Gastrocnemius medialis (tissue), 4 donors: ENCODE measurements around the gene SLC38A8. TPM values are rescaled to one million over a fixed set of nuclear protein-coding genes. Genes with fewer than 3 reads are reported as not detected.

Source experiments
- ATAC-seq, 2 donors: fragments of 150-250 bp; one replicate each; pipeline ENCODE4 v1.9.1; 2016
- DNase-seq, 2 donors: peaks; one replicate each; pipeline ENCODE4 v3.0.0-alpha.2; 2019
- H3K27ac ChIP-seq, 4 donors: fragments of 200-600 bp; sonication (generic); 1 replicate in 1 of 4; 2 replicates in 3 of 4; pipeline ENCODE4 v1.5.1; 2016 to 2018; ENCODE audit warnings: mild to moderate bottlenecking in 2 of 4, moderate library complexity in 1 of 4
- H3K27me3 ChIP-seq, 3 donors: fragments of 200-600 bp; sonication (generic) in 2 of 3; 1 replicate in 1 of 3; 2 replicates in 2 of 3; pipeline versions ENCODE4 v1.5.1 to v1.6.0; 2016 to 2019; ENCODE audit warnings: mild to moderate bottlenecking in 1 of 3, moderate library complexity in 1 of 3
- H3K36me3 ChIP-seq, 2 donors: fragments of 200-600 bp; sonication (generic) in 1 of 2; one replicate each; pipeline ENCODE4 v1.5.1; 2017 to 2018
- H3K4me1 ChIP-seq, 2 donors: fragments of 200-600 bp; sonication (generic) in 1 of 2; one replicate each; pipeline ENCODE4 v1.5.1; 2016 to 2017; ENCODE audit warnings: mild to moderate bottlenecking in 2 of 2
- H3K4me3 ChIP-seq, 4 donors: fragments of 200-600 bp; sonication (generic) in 3 of 4; 1 replicate in 1 of 4; 2 replicates in 3 of 4; pipeline ENCODE4 v1.5.1; 2016 to 2019; ENCODE audit warnings: mild to moderate bottlenecking in 2 of 4
- H3K9me3 ChIP-seq, 3 donors: fragments of 200-600 bp; sonication (generic) in 2 of 3; 1 replicate in 1 of 3; 2 replicates in 2 of 3; pipeline ENCODE4 v1.5.1; 2016 to 2019
- POLR2A ChIP-seq, 2 donors: fragments of 450-650 bp; IDR thresholded peaks; one replicate each; pipeline ENCODE4 v1.6.1; 2017; ENCODE audit warnings: antibody characterized with exemption in 2 of 2, mild to moderate bottlenecking in 2 of 2, moderate library complexity in 2 of 2
- in situ Hi-C, 4 donors: fragments of 200-750 bp; cut with MboI; loops; one replicate each; pipeline versions ENCODE4 v1.15.0 to v1.8.0; 2017; ENCODE audit warnings: low sequenced_read_pairs in 4 of 4
- intact Hi-C: fragments of 100-400 bp; cut with DNase I; formaldehyde crosslinking; loops from one replicate; pipeline ENCODE4 v1.15.1; 2023; ENCODE audit warnings: low total_unique reads
- total RNA-seq, 4 donors: library from RNA; depleted of rRNA; stranded (reverse); fragments of >200 nt; gene quantifications; one replicate each; pipeline versions ENCODE4 v1.1.0 to v1.2.3, GENCODE V29; 2016
- TF ChIP-seq, protein P1 (sequence below), 5 experiments: fragments of 450-650 bp in 3 of 5; fragments of 200-600 bp in 2 of 5; sonication (generic) in 2 of 5; IDR thresholded peaks in 4 of 5; conservative IDR thresholded peaks in 1 of 5; 1 replicate in 4 of 5; 2 replicates in 1 of 5; pipeline ENCODE4 v1.5.1; 2016 to 2019; ENCODE audit warnings: antibody characterized with exemption in 5 of 5, mild to moderate bottlenecking in 3 of 5, moderate library complexity in 3 of 5

SLC38A8 gene
- total RNA-seq, 4 donors from 2014 or later: not detected

DNA sequence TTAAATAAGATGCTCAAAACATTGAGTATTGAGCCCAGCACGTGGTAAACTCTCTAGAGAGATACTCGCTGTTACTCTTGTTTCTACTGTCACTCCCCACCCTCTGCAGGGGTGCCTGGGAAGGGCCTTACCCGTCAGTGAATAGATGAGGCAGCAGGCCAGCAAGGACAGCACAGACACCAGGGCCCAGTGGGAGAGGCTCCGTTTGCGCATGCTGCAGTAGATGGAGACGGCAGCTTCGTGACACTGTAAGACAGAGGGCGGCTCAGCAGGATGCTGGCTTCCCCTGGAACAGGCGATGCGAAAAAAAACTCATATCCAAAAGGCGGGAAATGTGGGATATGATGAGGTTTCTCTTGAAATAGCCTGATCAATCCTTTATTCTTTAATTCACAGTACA lies 20.0 kb downstream of the SLC38A8 start:
- H3K4me1 ChIP-seq: no peaks in the 10 kb centered on the region
- no peaks in the 10 kb centered on the region for H3K27me3 ChIP-seq
- TF ChIP-seq, protein P1, sequence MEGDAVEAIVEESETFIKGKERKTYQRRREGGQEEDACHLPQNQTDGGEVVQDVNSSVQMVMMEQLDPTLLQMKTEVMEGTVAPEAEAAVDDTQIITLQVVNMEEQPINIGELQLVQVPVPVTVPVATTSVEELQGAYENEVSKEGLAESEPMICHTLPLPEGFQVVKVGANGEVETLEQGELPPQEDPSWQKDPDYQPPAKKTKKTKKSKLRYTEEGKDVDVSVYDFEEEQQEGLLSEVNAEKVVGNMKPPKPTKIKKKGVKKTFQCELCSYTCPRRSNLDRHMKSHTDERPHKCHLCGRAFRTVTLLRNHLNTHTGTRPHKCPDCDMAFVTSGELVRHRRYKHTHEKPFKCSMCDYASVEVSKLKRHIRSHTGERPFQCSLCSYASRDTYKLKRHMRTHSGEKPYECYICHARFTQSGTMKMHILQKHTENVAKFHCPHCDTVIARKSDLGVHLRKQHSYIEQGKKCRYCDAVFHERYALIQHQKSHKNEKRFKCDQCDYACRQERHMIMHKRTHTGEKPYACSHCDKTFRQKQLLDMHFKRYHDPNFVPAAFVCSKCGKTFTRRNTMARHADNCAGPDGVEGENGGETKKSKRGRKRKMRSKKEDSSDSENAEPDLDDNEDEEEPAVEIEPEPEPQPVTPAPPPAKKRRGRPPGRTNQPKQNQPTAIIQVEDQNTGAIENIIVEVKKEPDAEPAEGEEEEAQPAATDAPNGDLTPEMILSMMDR (IDR thresholded peaks at IDR 0.05 in 4 of 5, conservative IDR thresholded peaks at IDR 0.05 in 1 of 5): no peak
- ATAC-seq (no peak), DNase-seq (no peak)
- no peaks in the 10 kb centered on the region for H3K9me3 ChIP-seq
- no peaks in the 10 kb centered on the region for H3K36me3 ChIP-seq
- no peak overlapping the region for H3K27ac ChIP-seq
- in situ Hi-C loops: no loop called here
- intact Hi-C loops: no loop called here
- no peak overlapping the region for H3K4me3 ChIP-seq

DNA sequence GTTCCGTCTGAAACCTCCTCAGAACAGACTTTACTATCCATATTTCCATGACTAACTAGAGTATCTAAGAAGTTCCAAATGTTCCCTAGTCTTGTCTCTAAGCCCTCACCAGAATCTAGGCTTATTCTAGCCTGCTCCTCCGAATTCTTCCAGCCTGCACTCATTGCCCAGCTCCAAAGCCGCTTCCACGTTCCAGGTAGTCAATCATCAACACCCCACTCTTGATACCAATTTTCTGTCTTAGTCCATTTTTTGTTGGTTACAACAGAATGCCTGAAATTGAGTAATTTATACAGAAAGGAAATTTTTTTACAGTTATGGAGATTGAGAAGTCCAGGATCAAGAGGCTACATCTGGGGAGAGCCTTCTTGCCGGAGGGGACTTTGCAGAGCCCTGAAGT lies 21.1 kb downstream of the SLC38A8 start:
- no peak for ATAC-seq
- H3K27me3 ChIP-seq: no peaks in the 10 kb centered on the region
- H3K4me1 ChIP-seq: no peaks in the 10 kb centered on the region
- no peaks in the 10 kb centered on the region for H3K9me3 ChIP-seq
- no peak overlapping the region for H3K27ac ChIP-seq
- no peak overlapping the region for H3K4me3 ChIP-seq
- no peak for TF ChIP-seq POLR2A (IDR thresholded peaks at IDR 0.05)
- intact Hi-C loops (no loop called here), in situ Hi-C loops (no loop called here)
- no peak for DNase-seq
- no peaks in the 10 kb centered on the region for H3K36me3 ChIP-seq

DNA sequence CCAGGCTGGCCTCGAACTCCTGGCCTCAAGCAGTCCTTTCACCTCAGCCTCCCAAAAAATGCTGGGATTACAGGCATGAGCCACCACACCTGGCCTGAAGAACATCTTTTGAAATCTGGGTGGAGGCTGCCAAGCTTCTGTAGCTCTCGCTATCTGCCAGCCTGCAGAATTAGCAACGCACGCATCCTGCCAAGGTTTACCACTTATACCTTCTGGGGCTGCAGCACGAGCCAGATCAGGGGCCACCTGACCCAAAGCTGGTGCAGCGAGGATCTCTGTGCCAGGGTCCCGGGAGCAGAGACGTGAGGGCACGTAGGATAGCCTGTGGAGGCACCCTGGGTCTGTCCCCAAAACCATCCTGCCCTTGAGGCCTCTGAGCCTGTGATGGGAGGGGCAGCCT lies 22.2 kb downstream of the SLC38A8 start:
- no peak for TF ChIP-seq POLR2A (IDR thresholded peaks at IDR 0.05)
- TF ChIP-seq, protein P1 (IDR thresholded peaks at IDR 0.05 in 4 of 5, conservative IDR thresholded peaks at IDR 0.05 in 1 of 5): no peak
- H3K4me3 ChIP-seq: no peak overlapping the region
- no peak overlapping the region for H3K27ac ChIP-seq
- in situ Hi-C loops: no loop called here
- H3K9me3 ChIP-seq: no peaks in the 10 kb centered on the region
- no peak for DNase-seq
- intact Hi-C loops: no loop called here
- ATAC-seq: no peak
- no peaks in the 10 kb centered on the region for H3K27me3 ChIP-seq
- H3K36me3 ChIP-seq: no peaks in the 10 kb centered on the region
- H3K4me1 ChIP-seq: no peaks in the 10 kb centered on the region

DNA sequence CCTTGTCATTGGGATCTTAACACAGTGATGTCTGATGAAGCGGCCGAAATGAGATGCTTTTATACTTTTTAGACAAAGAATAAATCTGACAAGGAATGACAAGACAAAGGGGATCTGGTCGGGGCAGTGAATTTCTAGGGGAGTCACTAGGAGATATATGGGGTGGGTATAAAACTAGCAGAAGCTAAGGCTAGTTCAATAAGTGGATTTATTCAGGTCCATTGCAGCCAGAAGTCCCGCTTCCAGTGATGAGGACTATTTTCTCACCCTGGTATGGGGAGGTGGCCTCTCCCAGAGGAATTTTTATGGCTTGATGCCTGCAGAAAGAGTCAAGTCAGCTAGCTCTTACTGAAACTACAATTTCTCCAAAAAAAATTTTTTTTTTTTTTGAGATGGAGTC lies 23.9 kb downstream of the SLC38A8 start:
- Histone ChIP-seq H3K27ac (no peak overlapping the region), H3K36me3 (no peaks in the 10 kb centered on the region), H3K27me3 (no peaks in the 10 kb centered on the region), H3K4me3 (no peak overlapping the region), H3K9me3 (no peaks in the 10 kb centered on the region), H3K4me1 (no peaks in the 10 kb centered on the region)
- no peak for ATAC-seq
- intact Hi-C loops (no loop called here), in situ Hi-C loops (no loop called here)
- TF ChIP-seq, protein P1 (IDR thresholded peaks at IDR 0.05 in 4 of 5, conservative IDR thresholded peaks at IDR 0.05 in 1 of 5): no peak
- no peak for TF ChIP-seq POLR2A (IDR thresholded peaks at IDR 0.05)
- DNase-seq: no peak

DNA sequence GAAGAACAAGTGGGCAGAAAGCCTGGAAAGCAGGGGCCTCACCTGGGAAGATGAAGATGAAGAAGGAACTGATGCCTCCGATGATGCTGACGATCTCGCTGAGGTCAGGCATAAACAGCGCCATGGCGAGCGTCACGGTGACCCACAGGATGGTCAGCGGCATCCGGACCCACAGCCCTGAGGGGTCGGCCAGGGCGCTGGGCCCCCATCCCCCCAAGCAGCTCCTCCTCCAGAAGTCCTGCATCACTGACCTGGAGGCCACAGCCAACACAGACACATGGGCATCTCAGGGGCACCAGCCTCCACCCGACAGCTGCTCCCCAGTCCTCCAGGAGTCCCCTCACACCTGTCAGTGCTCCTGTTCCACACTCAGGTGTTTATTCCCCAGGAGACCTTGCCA lies 26.1 kb downstream of the SLC38A8 start:
- no peak overlapping the region for H3K4me3 ChIP-seq
- no peaks in the 10 kb centered on the region for H3K36me3 ChIP-seq
- no peak for DNase-seq
- no peaks in the 10 kb centered on the region for H3K9me3 ChIP-seq
- intact Hi-C loops (no loop called here), in situ Hi-C loops (no loop called here)
- H3K27ac ChIP-seq: no peak overlapping the region
- no peaks in the 10 kb centered on the region for H3K4me1 ChIP-seq
- no peaks in the 10 kb centered on the region for H3K27me3 ChIP-seq
- TF ChIP-seq, protein P1 (IDR thresholded peaks at IDR 0.05 in 4 of 5, conservative IDR thresholded peaks at IDR 0.05 in 1 of 5): no peak
- TF ChIP-seq POLR2A (IDR thresholded peaks at IDR 0.05): no peak
- no peak for ATAC-seq
